ENCODE measurements around the gene CBFA2T2. TPM values are rescaled to one million over a fixed set of nuclear protein-coding genes. Genes with fewer than 3 reads are reported as not detected.
"Not testable (repeated sequence)": the region's sequence is repeated elsewhere in the genome, so short reads cannot be mapped to it uniquely, and the experiment has no call there.

Gene CBFA2T2
- total RNA-seq, 4 donors from 2014 or later: 31.2 to 51.3 (median 37.8) TPM

- Histone ChIP-seq H3K27ac (no peak overlapping the region), H3K36me3 (no peaks in the 10 kb centered on the region), H3K4me3 (no peak overlapping the region), H3K27me3 (no peaks in the 10 kb centered on the region), H3K4me1 (no peaks in the 10 kb centered on the region), H3K9me3 (no peaks in the 10 kb centered on the region)
- no peak for DNase-seq
- TF ChIP-seq, protein P1, sequence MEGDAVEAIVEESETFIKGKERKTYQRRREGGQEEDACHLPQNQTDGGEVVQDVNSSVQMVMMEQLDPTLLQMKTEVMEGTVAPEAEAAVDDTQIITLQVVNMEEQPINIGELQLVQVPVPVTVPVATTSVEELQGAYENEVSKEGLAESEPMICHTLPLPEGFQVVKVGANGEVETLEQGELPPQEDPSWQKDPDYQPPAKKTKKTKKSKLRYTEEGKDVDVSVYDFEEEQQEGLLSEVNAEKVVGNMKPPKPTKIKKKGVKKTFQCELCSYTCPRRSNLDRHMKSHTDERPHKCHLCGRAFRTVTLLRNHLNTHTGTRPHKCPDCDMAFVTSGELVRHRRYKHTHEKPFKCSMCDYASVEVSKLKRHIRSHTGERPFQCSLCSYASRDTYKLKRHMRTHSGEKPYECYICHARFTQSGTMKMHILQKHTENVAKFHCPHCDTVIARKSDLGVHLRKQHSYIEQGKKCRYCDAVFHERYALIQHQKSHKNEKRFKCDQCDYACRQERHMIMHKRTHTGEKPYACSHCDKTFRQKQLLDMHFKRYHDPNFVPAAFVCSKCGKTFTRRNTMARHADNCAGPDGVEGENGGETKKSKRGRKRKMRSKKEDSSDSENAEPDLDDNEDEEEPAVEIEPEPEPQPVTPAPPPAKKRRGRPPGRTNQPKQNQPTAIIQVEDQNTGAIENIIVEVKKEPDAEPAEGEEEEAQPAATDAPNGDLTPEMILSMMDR (IDR thresholded peaks at IDR 0.05): no peak
- TF ChIP-seq POLR2A (IDR thresholded peaks at IDR 0.05): no peak
These were observed 34.4 kb downstream of the CBFA2T2 start for GRCh38 chr20:33524261-33524660.

GRCh38 chr20:33526769-33527168 lies 36.9 kb downstream of the CBFA2T2 start:
- no peak for DNase-seq
- H3K36me3 ChIP-seq: no peaks in the 10 kb centered on the region
- TF ChIP-seq POLR2A (IDR thresholded peaks at IDR 0.05): no peak
- TF ChIP-seq, protein P1 (IDR thresholded peaks at IDR 0.05): no peak
- H3K27me3 ChIP-seq: no peaks in the 10 kb centered on the region
- H3K27ac ChIP-seq: no peak overlapping the region
- no peaks in the 10 kb centered on the region for H3K9me3 ChIP-seq
- no peak overlapping the region for H3K4me3 ChIP-seq
- H3K4me1 ChIP-seq: peaks cover 0 to 11% (median 0%) of the 10 kb centered on the region in 4 donors

DNA sequence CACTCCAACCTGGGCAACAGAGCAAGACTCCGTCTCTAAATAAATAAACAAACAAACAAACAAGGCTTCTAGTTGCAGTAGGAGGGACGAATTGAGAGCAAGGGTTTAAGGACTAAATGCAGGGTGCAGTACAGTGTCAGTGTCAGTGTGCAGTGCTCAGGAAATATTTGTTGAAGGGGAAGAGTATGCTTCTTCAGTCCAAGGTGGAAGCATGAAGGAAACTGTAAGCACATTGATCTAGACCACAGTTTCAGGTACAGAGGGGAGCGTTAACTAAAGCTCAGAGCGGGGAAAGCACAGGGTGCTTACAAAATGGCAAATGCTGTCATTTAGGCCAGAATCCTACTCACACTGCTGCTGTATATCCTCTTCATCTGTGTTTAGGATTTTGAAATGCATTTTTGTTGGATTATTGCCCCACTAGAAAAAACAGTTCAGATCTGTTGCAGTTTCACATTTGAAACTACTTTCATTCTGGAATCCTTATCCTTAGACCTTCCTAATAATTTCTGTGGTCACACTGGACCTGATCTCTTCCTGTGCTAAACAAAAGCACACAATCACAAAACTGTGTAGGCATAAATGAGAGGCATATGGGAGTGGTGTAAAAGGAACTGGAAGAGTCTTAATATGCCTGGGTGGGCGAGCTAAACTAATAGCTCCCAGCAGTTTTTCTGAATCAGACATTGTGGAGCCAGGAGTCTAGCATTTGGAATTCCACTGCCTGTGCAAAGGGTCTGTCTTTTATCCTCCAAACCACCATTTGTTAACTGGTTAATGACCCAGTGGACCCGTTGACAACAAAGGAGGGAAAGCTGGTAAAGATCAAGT lies 41.4 kb downstream of the CBFA2T2 start:
- Histone ChIP-seq H3K27me3 (no peaks in the 10 kb centered on the region), H3K36me3 (no peaks in the 10 kb centered on the region), H3K27ac (no peak overlapping the region), H3K4me1 (peaks cover 0 to 26% (median 3%) of the 10 kb centered on the region in 4 donors), H3K4me3 (no peak overlapping the region), H3K9me3 (no peaks in the 10 kb centered on the region)
- TF ChIP-seq, protein P1 (IDR thresholded peaks at IDR 0.05): no peak
- TF ChIP-seq POLR2A (IDR thresholded peaks at IDR 0.05): no peak
- DNase-seq: no peak

DNA sequence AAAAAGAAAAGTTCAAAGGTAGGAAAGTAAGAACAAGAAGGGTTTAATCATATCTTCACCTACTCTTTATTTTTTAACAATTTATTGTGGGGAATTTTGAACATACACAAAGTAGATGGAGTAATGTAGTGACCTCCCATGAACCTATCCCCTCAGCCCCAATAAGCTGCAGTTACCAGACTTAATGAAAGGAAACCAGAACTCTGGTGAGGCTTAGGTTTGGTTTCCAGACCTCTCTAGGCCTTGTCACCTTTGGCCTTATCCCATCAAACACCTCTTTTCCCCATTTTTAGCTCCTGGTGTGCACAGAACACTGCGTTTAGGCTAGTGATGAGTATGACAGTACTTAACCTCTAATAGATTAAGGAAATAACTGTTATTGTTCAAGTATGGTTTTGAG lies 42.0 kb downstream of the CBFA2T2 start:
- H3K4me3 ChIP-seq: no peak overlapping the region
- no peak for DNase-seq
- no peak overlapping the region for H3K27ac ChIP-seq
- no peaks in the 10 kb centered on the region for H3K9me3 ChIP-seq
- H3K27me3 ChIP-seq: no peaks in the 10 kb centered on the region
- TF ChIP-seq POLR2A (IDR thresholded peaks at IDR 0.05): no peak
- TF ChIP-seq, protein P1 (IDR thresholded peaks at IDR 0.05): no peak
- H3K4me1 ChIP-seq: peaks cover 0 to 26% (median 3%) of the 10 kb centered on the region in 4 donors
- no peaks in the 10 kb centered on the region for H3K36me3 ChIP-seq

DNA sequence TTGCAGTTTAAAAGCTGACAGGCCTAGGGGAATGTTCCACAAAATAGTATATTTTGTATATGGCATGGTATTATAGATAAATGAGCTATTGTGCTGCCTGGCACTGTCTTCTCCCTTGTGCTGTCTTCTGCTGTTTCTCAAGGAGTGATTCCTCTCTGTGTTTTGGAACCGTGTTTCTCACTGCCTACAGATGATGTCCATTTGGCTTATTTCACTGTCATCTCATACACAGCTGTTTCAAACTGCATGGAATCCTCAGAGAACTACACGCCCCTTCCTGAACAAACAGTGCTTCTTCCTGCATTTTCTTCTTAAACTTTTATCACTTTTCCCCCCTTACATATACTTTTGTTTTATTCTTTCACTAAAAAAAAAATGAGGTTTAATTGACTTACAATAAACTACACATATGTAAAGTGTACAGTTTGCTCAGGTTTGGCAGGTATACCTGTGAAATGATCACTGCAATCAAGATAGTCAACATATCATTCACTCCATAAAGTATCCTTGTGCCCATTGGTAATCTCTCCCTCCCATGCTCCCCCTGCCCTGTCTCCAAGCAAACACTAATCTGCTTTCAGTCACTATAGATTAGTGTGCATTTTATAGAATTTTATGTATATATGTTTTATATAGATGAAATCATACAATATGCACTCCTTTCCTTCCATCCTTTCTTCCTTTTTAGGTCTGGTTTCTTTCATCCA lies 43.0 kb downstream of the CBFA2T2 start:
- no peak overlapping the region for H3K27ac ChIP-seq
- TF ChIP-seq, protein P1 (IDR thresholded peaks at IDR 0.05): no peak
- no peak for TF ChIP-seq POLR2A (IDR thresholded peaks at IDR 0.05)
- no peaks in the 10 kb centered on the region for H3K36me3 ChIP-seq
- DNase-seq: no peak
- H3K4me1 ChIP-seq: peaks cover 0 to 26% (median 3%) of the 10 kb centered on the region in 4 donors
- no peak overlapping the region for H3K4me3 ChIP-seq
- no peaks in the 10 kb centered on the region for H3K27me3 ChIP-seq
- H3K9me3 ChIP-seq: no peaks in the 10 kb centered on the region

DNA sequence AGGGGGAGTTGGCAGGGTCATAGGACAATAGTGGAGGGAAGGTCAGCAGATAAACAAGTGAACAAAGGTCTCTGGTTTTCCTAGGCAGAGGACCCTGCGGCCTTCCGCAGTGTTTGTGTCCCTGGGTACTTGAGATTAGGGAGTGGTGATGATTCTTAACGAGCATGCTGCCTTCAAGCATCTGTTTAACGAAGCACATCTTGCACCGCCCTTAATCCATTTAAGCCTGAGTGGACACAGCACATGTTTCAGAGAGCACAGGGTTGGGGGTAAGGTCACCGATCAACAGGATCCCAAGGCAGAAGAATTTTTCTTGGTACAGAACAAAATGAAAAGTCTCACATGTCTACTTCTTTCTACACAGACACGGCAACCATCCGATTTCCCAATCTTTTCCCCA lies 45.8 kb downstream of the CBFA2T2 start:
- not testable (repeated sequence) for DNase-seq, H3K4me3 ChIP-seq, H3K27me3 ChIP-seq, H3K9me3 ChIP-seq, H3K36me3 ChIP-seq, H3K27ac ChIP-seq
- peaks cover 0 to 26% (median 3%) of the 10 kb centered on the region in 4 donors for H3K4me1 ChIP-seq
